Lower leg skin (tissue), 3 donors: ENCODE data around the gene NAXD.

Experiments used
- CTCF ChIP-seq, 3 donors: fragments of 450-650 bp; IDR thresholded peaks; one replicate each; pipeline ENCODE4 v1.5.1; 2016; ENCODE audit warnings: antibody characterized with exemption in 3 of 3, mild to moderate bottlenecking in 3 of 3, moderate library complexity in 2 of 3
- POLR2A ChIP-seq, 2 donors: fragments of 450-650 bp; IDR thresholded peaks; one replicate each; pipeline ENCODE4 v1.6.1; 2016 to 2017; ENCODE audit warnings: antibody characterized with exemption in 2 of 2, mild to moderate bottlenecking in 1 of 2, moderate library complexity in 1 of 2

DNA sequence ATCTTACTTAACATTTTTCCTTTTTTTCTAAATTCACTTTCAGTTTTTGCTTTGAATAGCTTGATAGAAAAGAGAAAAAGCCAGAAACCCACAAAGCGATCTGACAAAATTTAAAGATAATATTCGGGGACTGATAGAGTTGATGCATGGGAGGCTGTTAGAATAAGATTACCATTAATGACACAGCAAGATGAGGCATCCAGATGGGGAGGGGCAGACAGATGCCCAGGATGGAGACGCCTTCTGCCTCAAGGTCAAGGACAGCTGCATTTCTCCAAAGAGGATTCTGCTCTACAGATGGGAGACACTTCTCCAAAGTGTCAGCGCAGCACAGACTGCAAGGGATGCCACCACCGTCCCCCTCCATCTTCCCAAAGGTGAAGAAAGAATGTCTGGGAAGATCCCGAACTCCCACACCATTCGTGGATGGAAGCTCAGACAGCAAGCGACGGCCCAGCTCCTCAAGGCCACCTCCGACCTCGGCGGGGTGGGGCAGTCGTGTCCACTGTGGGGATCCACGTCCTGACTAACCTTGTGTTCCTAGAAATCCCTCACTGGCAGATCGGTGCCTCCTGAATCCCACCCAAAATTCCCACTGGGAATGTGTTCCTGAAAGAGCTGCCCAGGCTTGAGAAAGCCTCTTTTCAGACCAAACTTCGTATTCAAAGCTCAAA, 32.9 kb downstream of the NAXD start:
- TF ChIP-seq CTCF (IDR thresholded peaks at IDR 0.05) (no peak), POLR2A (IDR thresholded peaks at IDR 0.05) (no peak)
